ENCODE data around the gene SNX5.

The SNX5 gene

DNA sequence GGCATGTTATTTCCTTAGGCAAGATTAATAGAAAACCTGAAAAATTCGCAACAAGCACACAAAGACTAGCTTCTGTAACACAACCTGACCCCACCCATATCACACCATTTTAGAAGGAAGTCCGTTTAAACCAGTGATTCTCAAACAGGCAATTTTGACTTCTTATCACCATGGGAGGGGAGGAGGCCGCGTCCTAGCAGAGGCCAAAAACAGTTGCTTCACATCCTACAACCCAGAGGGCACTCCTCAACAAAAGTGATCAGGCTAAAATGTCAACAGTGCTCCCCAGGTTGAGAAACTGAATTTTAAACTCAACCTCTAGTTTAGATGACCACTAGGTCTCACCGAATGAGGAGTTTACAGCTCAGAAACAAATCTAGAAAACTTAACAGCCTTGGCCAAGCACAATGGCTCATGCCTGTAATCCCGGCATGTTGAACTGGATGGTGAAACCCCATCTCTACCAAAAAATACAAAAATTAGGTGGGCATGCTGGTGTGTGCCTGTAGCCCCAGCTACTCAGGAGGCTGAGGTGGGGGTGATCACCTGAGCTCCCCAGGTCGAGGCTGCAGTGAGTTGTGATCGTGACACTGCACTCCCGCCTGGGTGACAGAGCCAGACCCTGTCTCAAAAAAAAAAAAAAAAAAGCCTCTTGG lies 3.4 kb downstream of the SNX5 start:
- Histone ChIP-seq H3K4ac (ENCODE audit: low read depth in 1 of 2, low read length in 2 of 2) (no peak overlapping the region), H3K27me3 (ENCODE audit: control insufficient read depth in 1 of 2, insufficient read depth in 1 of 2, low read length in 2 of 2) (no peaks in the 10 kb centered on the region), H2AFZ (ENCODE audit: low read depth, low read length) (no peak overlapping the region), H2BK5ac (ENCODE audit: low read depth, low read length, poor library complexity, severe bottlenecking) (no peak overlapping the region), H3K79me1 (replicated peaks; ENCODE audit: low read length, poor library complexity, severe bottlenecking) (no peaks in the 10 kb centered on the region), H3K4me2 (ENCODE audit: low read length, poor library complexity, severe bottlenecking) (peak overlapping the region; percentile 20), H3K23ac (ENCODE audit: low read length in 2 of 2) (no peak overlapping the region), H3K4me1 (ENCODE audit: control insufficient read depth, insufficient read depth, low read depth, low read length) (peaks cover 13% of the 10 kb centered on the region), H4K91ac (ENCODE audit: low read length) (no peak overlapping the region), H2AK5ac (ENCODE audit: low read length, severe bottlenecking) (peak overlapping the region; percentile 66), H3K14ac (ENCODE audit: low read length in 2 of 2) (no peak overlapping the region), H2BK15ac (ENCODE audit: low read depth, poor library complexity, severe bottlenecking) (no peak overlapping the region), H3K9ac (ENCODE audit: low read length) (peak overlapping the region; percentile 99), H2BK120ac (ENCODE audit: low read depth, low read length) (no peak overlapping the region), H3K4me3 (ENCODE audit: insufficient read depth in 1 of 2, low read depth in 1 of 2, low read length in 2 of 2) (peak overlapping the region in 1 of 2 experiments; percentile 98), H3K18ac (ENCODE audit: low read depth in 1 of 2, low read length in 2 of 2) (peak overlapping the region in 1 of 2 experiments; percentile 40), H3K36me3 (ENCODE audit: control insufficient read depth in 1 of 2, insufficient read depth in 2 of 2, low read depth in 1 of 2, low read length in 2 of 2) (peaks cover 4 to 7% of the 10 kb centered on the region in 2 experiments), H4K8ac (ENCODE audit: low read length) (no peak overlapping the region), H3K27ac (ENCODE audit: low read length, poor library complexity, severe bottlenecking) (no peak overlapping the region), H3K9me3 (ENCODE audit: control insufficient read depth, low read length) (no peaks in the 10 kb centered on the region), H2BK12ac (ENCODE audit: low read length in 2 of 2) (no peak overlapping the region)
- WGBS: 54% methylated on average over 6 of the region's 9 CpGs
- DNase-seq: no peak

DNA sequence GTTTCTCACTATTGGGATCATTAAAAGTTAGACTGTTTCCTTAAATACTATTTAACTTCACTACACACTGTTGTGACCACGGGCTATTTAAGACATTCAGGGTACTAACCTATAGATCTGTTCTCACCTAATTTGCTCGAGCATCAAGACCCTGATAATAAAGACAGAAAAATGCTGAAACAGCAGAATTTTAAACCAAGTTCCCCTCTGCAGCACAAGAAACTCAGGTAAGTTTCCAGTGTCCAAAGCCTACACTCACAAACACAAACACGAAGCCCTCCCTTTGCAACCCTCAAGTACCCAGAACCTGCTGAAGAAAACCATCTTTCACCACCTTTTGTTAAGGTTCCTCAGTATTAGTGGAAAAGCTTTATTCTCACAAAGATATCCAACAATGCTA lies 4.0 kb downstream of the SNX5 start:
- no peak for DNase-seq
- H3K9me3 ChIP-seq (ENCODE audit: control insufficient read depth, low read length): no peaks in the 10 kb centered on the region
- H4K8ac ChIP-seq (ENCODE audit: low read length): no peak overlapping the region
- H2AFZ ChIP-seq (ENCODE audit: low read depth, low read length): no peak overlapping the region
- H2BK5ac ChIP-seq (ENCODE audit: low read depth, low read length, poor library complexity, severe bottlenecking): no peak overlapping the region
- H2BK15ac ChIP-seq (ENCODE audit: low read depth, poor library complexity, severe bottlenecking): no peak overlapping the region
- no peak overlapping the region for H3K23ac ChIP-seq (ENCODE audit: low read length in 2 of 2)
- H3K4me1 ChIP-seq (ENCODE audit: control insufficient read depth, insufficient read depth, low read depth, low read length): peaks cover 16% of the 10 kb centered on the region
- H3K14ac ChIP-seq (ENCODE audit: low read length in 2 of 2): no peak overlapping the region
- H3K79me1 ChIP-seq (replicated peaks; ENCODE audit: low read length, poor library complexity, severe bottlenecking): no peaks in the 10 kb centered on the region
- no peaks in the 10 kb centered on the region for H3K27me3 ChIP-seq (ENCODE audit: control insufficient read depth in 1 of 2, insufficient read depth in 1 of 2, low read length in 2 of 2)
- no peak overlapping the region for H3K4ac ChIP-seq (ENCODE audit: low read depth in 1 of 2, low read length in 2 of 2)
- peak overlapping the region in 1 of 2 experiments; percentile 98 for H3K4me3 ChIP-seq (ENCODE audit: insufficient read depth in 1 of 2, low read depth in 1 of 2, low read length in 2 of 2)
- peak overlapping the region; percentile 99 for H3K9ac ChIP-seq (ENCODE audit: low read length)
- H3K4me2 ChIP-seq (ENCODE audit: low read length, poor library complexity, severe bottlenecking): no peak overlapping the region
- H2BK120ac ChIP-seq (ENCODE audit: low read depth, low read length): no peak overlapping the region
- H2BK12ac ChIP-seq (ENCODE audit: low read length in 2 of 2): no peak overlapping the region
- peaks cover 4 to 7% of the 10 kb centered on the region in 2 experiments for H3K36me3 ChIP-seq (ENCODE audit: control insufficient read depth in 1 of 2, insufficient read depth in 2 of 2, low read depth in 1 of 2, low read length in 2 of 2)
- H3K27ac ChIP-seq (ENCODE audit: low read length, poor library complexity, severe bottlenecking): no peak overlapping the region
- WGBS: 50% methylated on average over 3 of the region's 3 CpGs
- peak overlapping the region; percentile 62 for H2AK5ac ChIP-seq (ENCODE audit: low read length, severe bottlenecking)
- H4K91ac ChIP-seq (ENCODE audit: low read length): no peak overlapping the region
- H3K18ac ChIP-seq (ENCODE audit: low read depth in 1 of 2, low read length in 2 of 2): no peak overlapping the region

DNA sequence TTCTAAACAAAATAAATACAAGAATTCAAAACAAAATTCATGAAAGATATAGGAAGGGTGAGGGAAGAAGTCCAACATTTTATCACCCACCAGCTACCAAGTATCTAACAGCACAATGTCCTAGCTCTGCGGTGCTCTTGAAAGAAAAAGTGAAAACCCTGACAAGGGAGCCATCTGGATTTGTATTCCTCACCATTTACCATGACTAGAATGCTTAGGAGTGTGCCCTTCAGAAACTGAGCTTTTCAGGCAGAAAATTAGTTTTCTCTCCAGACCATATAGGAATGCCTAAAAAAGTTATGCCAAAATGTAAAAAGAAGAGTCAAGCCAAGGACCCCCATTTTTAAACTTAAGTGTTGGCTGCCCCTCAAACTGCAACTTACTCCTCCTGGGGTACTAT lies 4.5 kb downstream of the SNX5 start:
- Histone ChIP-seq H2AK5ac (ENCODE audit: low read length, severe bottlenecking) (peak overlapping the region; percentile 31), H3K4me3 (ENCODE audit: insufficient read depth in 1 of 2, low read depth in 1 of 2, low read length in 2 of 2) (no peak overlapping the region), H2AFZ (ENCODE audit: low read depth, low read length) (no peak overlapping the region), H3K4me2 (ENCODE audit: low read length, poor library complexity, severe bottlenecking) (no peak overlapping the region), H3K23ac (ENCODE audit: low read length in 2 of 2) (no peak overlapping the region), H2BK5ac (ENCODE audit: low read depth, low read length, poor library complexity, severe bottlenecking) (no peak overlapping the region), H3K9me3 (ENCODE audit: control insufficient read depth, low read length) (no peaks in the 10 kb centered on the region), H2BK120ac (ENCODE audit: low read depth, low read length) (no peak overlapping the region), H3K4me1 (ENCODE audit: control insufficient read depth, insufficient read depth, low read depth, low read length) (peaks cover 16% of the 10 kb centered on the region), H2BK12ac (ENCODE audit: low read length in 2 of 2) (no peak overlapping the region), H3K27ac (ENCODE audit: low read length, poor library complexity, severe bottlenecking) (no peak overlapping the region), H3K4ac (ENCODE audit: low read depth in 1 of 2, low read length in 2 of 2) (no peak overlapping the region), H3K9ac (ENCODE audit: low read length) (peak overlapping the region; percentile 99), H4K91ac (ENCODE audit: low read length) (no peak overlapping the region), H3K27me3 (ENCODE audit: control insufficient read depth in 1 of 2, insufficient read depth in 1 of 2, low read length in 2 of 2) (no peaks in the 10 kb centered on the region), H3K36me3 (ENCODE audit: control insufficient read depth in 1 of 2, insufficient read depth in 2 of 2, low read depth in 1 of 2, low read length in 2 of 2) (peaks cover 4 to 7% of the 10 kb centered on the region in 2 experiments), H4K8ac (ENCODE audit: low read length) (peak overlapping the region; percentile 41), H3K14ac (ENCODE audit: low read length in 2 of 2) (no peak overlapping the region), H3K18ac (ENCODE audit: low read depth in 1 of 2, low read length in 2 of 2) (no peak overlapping the region), H3K79me1 (replicated peaks; ENCODE audit: low read length, poor library complexity, severe bottlenecking) (no peaks in the 10 kb centered on the region), H2BK15ac (ENCODE audit: low read depth, poor library complexity, severe bottlenecking) (no peak overlapping the region)
- DNase-seq: no peak
- WGBS: 86% methylated on average over 1 of the region's 1 CpG

DNA sequence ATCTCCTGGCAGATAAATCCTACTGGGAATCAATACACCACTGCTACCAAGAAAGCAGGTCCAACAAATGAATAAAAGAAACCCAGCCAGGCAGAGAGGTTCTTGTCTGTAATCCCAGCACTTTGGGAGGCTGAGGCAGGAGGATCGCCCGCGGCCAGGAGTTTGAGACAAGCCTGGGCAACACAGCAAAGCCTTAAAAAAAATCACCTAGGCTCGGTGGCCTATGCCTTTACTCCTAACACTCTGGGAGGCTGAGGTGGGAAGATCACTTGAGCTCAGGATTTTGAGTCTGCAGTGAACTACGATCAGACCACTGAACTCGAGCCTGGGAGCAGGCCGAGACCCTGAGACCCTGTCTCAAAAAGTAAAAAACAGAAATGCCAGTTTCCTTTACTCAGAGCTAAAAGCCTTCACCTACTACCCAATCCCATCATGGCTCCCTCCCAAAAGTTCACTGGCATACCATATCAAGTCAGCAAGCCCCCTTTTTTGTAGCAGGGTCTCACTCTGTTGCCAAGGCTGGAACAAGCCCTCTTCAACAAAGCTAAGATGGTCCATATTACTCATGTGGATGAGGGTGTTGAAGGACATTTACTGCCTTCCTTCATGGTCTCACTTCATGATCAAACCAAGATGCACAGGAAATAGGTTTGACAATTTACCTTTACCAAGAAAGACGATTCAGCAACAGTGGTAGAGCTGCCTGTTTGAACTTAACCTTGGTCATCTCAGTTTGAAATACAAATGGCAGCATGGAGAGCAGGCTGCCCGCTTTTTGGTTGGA lies 5.3 kb downstream of the SNX5 start:
- no peak overlapping the region for H2BK15ac ChIP-seq (ENCODE audit: low read depth, poor library complexity, severe bottlenecking)
- 80% methylated on average over 9 of the region's 9 CpGs for WGBS
- no peak overlapping the region for H3K23ac ChIP-seq (ENCODE audit: low read length in 2 of 2)

More for the DNA sequence above, 5.3 kb downstream of the SNX5 start:
- no peak overlapping the region for H2AFZ ChIP-seq (ENCODE audit: low read depth, low read length)
- peak overlapping the region; percentile 9 for H3K27ac ChIP-seq (ENCODE audit: low read length, poor library complexity, severe bottlenecking)
- H3K4me1 ChIP-seq (ENCODE audit: control insufficient read depth, insufficient read depth, low read depth, low read length): peaks cover 19% of the 10 kb centered on the region
- H3K4ac ChIP-seq (ENCODE audit: low read depth in 1 of 2, low read length in 2 of 2): no peak overlapping the region
- H3K4me3 ChIP-seq (ENCODE audit: insufficient read depth in 1 of 2, low read depth in 1 of 2, low read length in 2 of 2): peak overlapping the region in 1 of 2 experiments; percentile 9
- peak overlapping the region; percentile 24 for H4K8ac ChIP-seq (ENCODE audit: low read length)
- no peak overlapping the region for H2BK12ac ChIP-seq (ENCODE audit: low read length in 2 of 2)
- H3K14ac ChIP-seq (ENCODE audit: low read length in 2 of 2): no peak overlapping the region
- H3K9me3 ChIP-seq (ENCODE audit: control insufficient read depth, low read length): no peaks in the 10 kb centered on the region
- no peak overlapping the region for H3K4me2 ChIP-seq (ENCODE audit: low read length, poor library complexity, severe bottlenecking)
- no peak overlapping the region for H2BK5ac ChIP-seq (ENCODE audit: low read depth, low read length, poor library complexity, severe bottlenecking)
- peak overlapping the region; percentile 82 for H3K9ac ChIP-seq (ENCODE audit: low read length)
- DNase-seq: no peak
- H3K79me1 ChIP-seq (replicated peaks; ENCODE audit: low read length, poor library complexity, severe bottlenecking): no peaks in the 10 kb centered on the region
- H2AK5ac ChIP-seq (ENCODE audit: low read length, severe bottlenecking): peak overlapping the region; percentile 41
- H3K27me3 ChIP-seq (ENCODE audit: control insufficient read depth in 1 of 2, insufficient read depth in 1 of 2, low read length in 2 of 2): no peaks in the 10 kb centered on the region
- H3K18ac ChIP-seq (ENCODE audit: low read depth in 1 of 2, low read length in 2 of 2): no peak overlapping the region
- H4K91ac ChIP-seq (ENCODE audit: low read length): no peak overlapping the region
- peak overlapping the region; percentile 8 for H2BK120ac ChIP-seq (ENCODE audit: low read depth, low read length)
- peaks cover 4 to 7% of the 10 kb centered on the region in 2 experiments for H3K36me3 ChIP-seq (ENCODE audit: control insufficient read depth in 1 of 2, insufficient read depth in 2 of 2, low read depth in 1 of 2, low read length in 2 of 2)

All from mesenchymal stem cell (in vitro differentiated cells and primary cell).